GM19240 (cell line): ENCODE results near the gene SMIM11.
"Not testable (repeated sequence)": the region's sequence is repeated elsewhere in the genome, so short reads cannot be mapped to it uniquely, and the experiment has no call there.

Experiments used
- DNase-seq: peaks from one replicate; pipeline ENCODE4 v3.0.0; 2011; ENCODE audit warnings: low spot score; ENCODE audit not compliant: insufficient read length

SMIM11 gene

DNA sequence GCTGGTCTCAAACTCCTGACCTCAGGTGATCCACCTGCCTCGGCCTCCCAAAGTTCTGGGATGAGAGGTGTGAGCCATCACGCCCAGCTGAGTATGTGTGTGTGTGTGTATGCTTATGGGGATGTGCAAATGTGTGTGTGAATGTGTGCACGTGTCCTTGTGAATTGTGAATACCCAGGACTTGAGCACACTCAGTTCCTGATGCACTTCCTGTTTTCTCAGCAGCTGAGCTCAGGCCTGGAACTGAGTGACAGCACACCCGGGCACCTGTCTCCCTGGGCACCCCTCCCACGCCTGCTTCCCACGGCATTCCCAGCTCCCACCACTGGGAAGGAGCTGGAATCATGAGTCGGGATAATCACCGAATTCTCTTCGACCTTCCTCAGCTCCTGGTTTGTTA is 32.0 kb downstream of the SMIM11 start:
- DNase-seq: not testable (repeated sequence)

DNA sequence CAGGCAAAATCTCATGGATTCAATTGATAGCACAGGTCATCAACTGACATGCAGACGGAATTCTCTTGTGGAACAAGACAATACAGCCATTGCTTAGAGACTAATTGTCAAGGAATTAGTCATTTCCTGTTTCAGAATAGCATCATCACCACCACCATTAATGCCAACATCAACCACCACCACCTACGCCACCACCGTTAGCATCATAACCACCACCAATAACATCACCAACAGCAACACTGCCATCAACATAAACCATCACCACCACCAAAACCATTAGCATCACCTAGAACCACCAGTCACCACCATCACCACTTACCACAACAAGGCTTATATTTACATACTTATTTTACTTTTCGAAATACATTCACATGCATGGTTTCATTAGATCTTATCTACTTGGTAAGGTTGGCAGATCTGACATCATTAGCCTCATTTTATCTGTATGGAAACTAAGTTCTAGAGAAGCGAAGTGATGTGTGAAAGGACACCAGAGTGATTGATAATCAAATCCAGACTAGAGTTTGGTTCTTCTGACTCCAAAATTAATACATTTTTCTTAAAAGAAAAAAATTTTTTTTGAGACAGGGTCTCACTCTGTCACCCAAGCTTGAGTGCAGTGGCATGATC is 42.3 kb downstream of the SMIM11 start:
- DNase-seq: not testable (repeated sequence)

DNA sequence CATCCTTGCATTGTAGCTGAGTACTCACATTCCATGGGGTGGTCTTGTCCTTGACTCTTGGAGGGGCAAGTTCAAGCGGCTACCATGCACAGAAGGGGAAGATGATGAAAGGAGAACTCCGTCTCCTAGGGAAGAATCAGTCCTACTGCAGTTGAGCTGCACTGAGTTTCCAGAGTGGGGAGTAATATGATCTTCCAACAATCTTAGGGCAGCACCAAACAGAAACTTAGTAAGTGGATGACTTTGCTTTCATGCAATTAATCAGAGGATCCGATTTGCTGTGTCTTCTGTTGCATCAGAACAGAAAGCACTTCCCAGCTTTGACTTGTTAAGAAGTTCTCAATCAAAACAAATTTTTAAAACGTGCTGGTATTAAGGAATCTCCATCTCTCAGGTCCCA is 48.5 kb downstream of the SMIM11 start, which contains the start of gene SMIM34:
SMIM34 (minus strand) TSS at position 147 of the 400 bp plus-strand sequence; CDS start at position 35, 112 bp downstream.
- DNase-seq: not testable (repeated sequence)

DNA sequence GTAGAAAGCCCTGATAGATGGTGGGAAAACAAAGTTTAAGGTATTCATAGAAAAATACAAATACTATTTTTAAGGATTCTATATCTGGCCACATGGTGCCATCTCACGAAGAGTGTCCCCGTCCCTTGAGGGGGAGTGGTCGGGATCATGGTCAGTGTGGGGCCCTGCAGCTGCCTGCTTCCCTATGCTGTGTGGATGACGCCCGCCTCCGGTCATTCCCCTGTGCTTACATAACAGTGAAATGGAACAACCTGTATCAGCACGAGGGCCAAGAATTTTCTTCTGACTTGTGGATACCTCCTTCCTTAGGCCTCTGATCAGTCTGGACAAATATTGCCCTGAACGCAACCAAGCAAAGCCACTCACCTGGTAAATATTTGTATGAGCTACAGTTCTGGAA is 52.0 kb downstream of the SMIM11 start:
- not testable (repeated sequence) for DNase-seq

DNA sequence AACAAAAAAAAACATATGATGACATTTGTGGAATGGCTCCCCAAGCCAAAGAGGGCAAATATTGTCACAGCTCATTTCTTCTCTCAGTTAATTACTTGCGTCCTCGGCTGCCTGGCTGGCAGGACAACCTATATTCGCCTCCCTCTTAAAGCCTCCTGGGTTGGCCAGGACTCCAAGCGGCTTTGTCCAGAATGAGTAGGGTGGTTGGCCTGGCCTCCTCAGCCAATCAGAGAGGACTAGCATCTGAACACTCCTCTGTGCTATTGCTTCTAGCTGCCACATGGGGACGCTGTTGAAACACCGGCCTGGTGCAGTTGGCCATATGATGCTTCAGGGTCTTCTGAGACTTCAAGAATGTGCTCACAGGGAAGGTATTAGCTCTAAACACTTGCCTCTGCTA is 53.1 kb downstream of the SMIM11 start:
- not testable (repeated sequence) for DNase-seq

DNA sequence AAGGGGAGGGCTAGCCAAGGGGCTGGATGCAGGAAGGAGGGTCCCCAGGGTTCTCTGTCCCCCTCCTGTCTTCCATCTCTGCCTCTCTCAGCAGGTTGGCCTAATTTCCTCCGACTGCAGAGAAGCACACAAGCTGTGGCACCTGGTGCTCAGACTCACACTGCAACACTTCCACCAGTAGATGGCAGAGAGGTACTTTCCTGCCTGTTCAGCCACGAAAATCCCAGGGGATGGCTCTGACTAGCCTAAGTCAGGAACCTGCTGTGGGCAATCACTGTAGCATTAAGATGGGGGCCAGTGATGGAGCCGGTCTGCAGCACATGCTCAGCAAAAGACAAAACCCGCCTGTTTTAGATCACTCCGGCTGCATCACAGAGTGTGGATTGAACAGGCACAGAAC is 54.4 kb downstream of the SMIM11 start:
- not testable (repeated sequence) for DNase-seq
